NB4 (cell line): ENCODE results near the gene STAT1.

Source experiments
- TF ChIP-seq, protein P1 (sequence below): IDR thresholded peaks from one replicate; pipeline ENCODE4 v1.5.1; 2012; ENCODE audit warnings: low read depth, low read length
- TF ChIP-seq, protein P2 (sequence below): IDR thresholded peaks from 2 replicates; pipeline ENCODE4 v1.6.1; 2011; ENCODE audit warnings: low read depth, low read length

DNA sequence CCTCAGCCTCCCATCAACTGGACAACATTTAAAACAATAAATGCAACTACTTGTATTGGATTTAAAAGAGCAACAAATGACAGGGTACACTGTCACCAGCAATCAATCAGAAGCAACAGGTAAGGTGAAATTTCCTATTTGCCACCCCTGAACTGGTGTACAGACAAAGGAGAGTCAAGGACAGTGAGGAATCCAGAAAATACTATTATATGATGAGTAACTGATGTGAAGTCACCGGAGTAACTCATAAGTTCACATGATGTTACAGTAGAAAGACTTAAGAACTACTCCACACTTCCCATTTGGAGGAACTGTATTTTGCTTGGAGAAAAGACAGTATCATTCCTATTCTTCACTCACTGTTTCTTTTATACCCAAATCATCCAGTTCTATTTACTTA lies 4.1 kb upstream of the STAT1 start:
- TF ChIP-seq, protein P1, sequence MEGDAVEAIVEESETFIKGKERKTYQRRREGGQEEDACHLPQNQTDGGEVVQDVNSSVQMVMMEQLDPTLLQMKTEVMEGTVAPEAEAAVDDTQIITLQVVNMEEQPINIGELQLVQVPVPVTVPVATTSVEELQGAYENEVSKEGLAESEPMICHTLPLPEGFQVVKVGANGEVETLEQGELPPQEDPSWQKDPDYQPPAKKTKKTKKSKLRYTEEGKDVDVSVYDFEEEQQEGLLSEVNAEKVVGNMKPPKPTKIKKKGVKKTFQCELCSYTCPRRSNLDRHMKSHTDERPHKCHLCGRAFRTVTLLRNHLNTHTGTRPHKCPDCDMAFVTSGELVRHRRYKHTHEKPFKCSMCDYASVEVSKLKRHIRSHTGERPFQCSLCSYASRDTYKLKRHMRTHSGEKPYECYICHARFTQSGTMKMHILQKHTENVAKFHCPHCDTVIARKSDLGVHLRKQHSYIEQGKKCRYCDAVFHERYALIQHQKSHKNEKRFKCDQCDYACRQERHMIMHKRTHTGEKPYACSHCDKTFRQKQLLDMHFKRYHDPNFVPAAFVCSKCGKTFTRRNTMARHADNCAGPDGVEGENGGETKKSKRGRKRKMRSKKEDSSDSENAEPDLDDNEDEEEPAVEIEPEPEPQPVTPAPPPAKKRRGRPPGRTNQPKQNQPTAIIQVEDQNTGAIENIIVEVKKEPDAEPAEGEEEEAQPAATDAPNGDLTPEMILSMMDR: no peak
- TF ChIP-seq, protein P2, sequence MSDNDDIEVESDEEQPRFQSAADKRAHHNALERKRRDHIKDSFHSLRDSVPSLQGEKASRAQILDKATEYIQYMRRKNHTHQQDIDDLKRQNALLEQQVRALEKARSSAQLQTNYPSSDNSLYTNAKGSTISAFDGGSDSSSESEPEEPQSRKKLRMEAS: no peak
